ENCODE results near the gene CCDC192.

CCDC192 gene

GRCh38 chr5:127824126-127824525, 120.9 kb downstream of the CCDC192 start:
- Histone ChIP-seq H3K9ac (ENCODE audit: low read length) (no peak overlapping the region), H3K36me3 (ENCODE audit: control insufficient read depth, insufficient read depth, low read length) (no peaks in the 10 kb centered on the region), H3K27me3 (ENCODE audit: control insufficient read depth, insufficient read depth, low read length) (no peaks in the 10 kb centered on the region), H3K4me3 (ENCODE audit: low read length) (no peak overlapping the region), H3K9me3 (ENCODE audit: control insufficient read depth, low read length) (no peaks in the 10 kb centered on the region), H3K4me1 (ENCODE audit: control insufficient read depth, insufficient read depth, low read length) (peaks cover 13% of the 10 kb centered on the region)

GRCh38 chr5:127826011-127826410, 122.8 kb downstream of the CCDC192 start:
- H3K27me3 ChIP-seq (ENCODE audit: control insufficient read depth, insufficient read depth, low read length): no peaks in the 10 kb centered on the region
- peaks cover 10% of the 10 kb centered on the region for H3K4me1 ChIP-seq (ENCODE audit: control insufficient read depth, insufficient read depth, low read length)
- no peaks in the 10 kb centered on the region for H3K9me3 ChIP-seq (ENCODE audit: control insufficient read depth, low read length)

GRCh38 chr5:127827451-127827850, 124.3 kb downstream of the CCDC192 start:
- no peaks in the 10 kb centered on the region for H3K4me1 ChIP-seq (ENCODE audit: control insufficient read depth, insufficient read depth, low read length)
- H3K36me3 ChIP-seq (ENCODE audit: control insufficient read depth, insufficient read depth, low read length): no peaks in the 10 kb centered on the region
- H3K9ac ChIP-seq (ENCODE audit: low read length): no peak overlapping the region
- no peaks in the 10 kb centered on the region for H3K9me3 ChIP-seq (ENCODE audit: control insufficient read depth, low read length)
- H3K27me3 ChIP-seq (ENCODE audit: control insufficient read depth, insufficient read depth, low read length): no peaks in the 10 kb centered on the region
- H3K4me3 ChIP-seq (ENCODE audit: low read length): no peak overlapping the region

More at GRCh38 chr5:127826011-127826410, 122.8 kb downstream of the CCDC192 start:
- Histone ChIP-seq H3K4me3 (ENCODE audit: low read length) (no peak overlapping the region), H3K36me3 (ENCODE audit: control insufficient read depth, insufficient read depth, low read length) (no peaks in the 10 kb centered on the region), H3K9ac (ENCODE audit: low read length) (no peak overlapping the region)

- no peak overlapping the region for H3K4me3 ChIP-seq (ENCODE audit: low read length)
- no peaks in the 10 kb centered on the region for H3K27me3 ChIP-seq (ENCODE audit: control insufficient read depth, insufficient read depth, low read length)
- H3K9me3 ChIP-seq (ENCODE audit: control insufficient read depth, low read length): no peaks in the 10 kb centered on the region
- no peaks in the 10 kb centered on the region for H3K4me1 ChIP-seq (ENCODE audit: control insufficient read depth, insufficient read depth, low read length)
- H3K9ac ChIP-seq (ENCODE audit: low read length): no peak overlapping the region
- no peaks in the 10 kb centered on the region for H3K36me3 ChIP-seq (ENCODE audit: control insufficient read depth, insufficient read depth, low read length)
These were observed 127.0 kb downstream of the CCDC192 start for GRCh38 chr5:127830157-127830556.

- no peaks in the 10 kb centered on the region for H3K36me3 ChIP-seq (ENCODE audit: control insufficient read depth, insufficient read depth, low read length)
- no peaks in the 10 kb centered on the region for H3K4me1 ChIP-seq (ENCODE audit: control insufficient read depth, insufficient read depth, low read length)
- H3K9ac ChIP-seq (ENCODE audit: low read length): no peak overlapping the region
- no peaks in the 10 kb centered on the region for H3K27me3 ChIP-seq (ENCODE audit: control insufficient read depth, insufficient read depth, low read length)
- H3K4me3 ChIP-seq (ENCODE audit: low read length): no peak overlapping the region
- no peaks in the 10 kb centered on the region for H3K9me3 ChIP-seq (ENCODE audit: control insufficient read depth, low read length)
These were observed 127.8 kb downstream of the CCDC192 start for GRCh38 chr5:127830829-127831598.

GRCh38 chr5:127832067-127832466, 128.9 kb downstream of the CCDC192 start:
- no peaks in the 10 kb centered on the region for H3K36me3 ChIP-seq (ENCODE audit: control insufficient read depth, insufficient read depth, low read length)
- no peaks in the 10 kb centered on the region for H3K9me3 ChIP-seq (ENCODE audit: control insufficient read depth, low read length)
- H3K27me3 ChIP-seq (ENCODE audit: control insufficient read depth, insufficient read depth, low read length): no peaks in the 10 kb centered on the region
- no peak overlapping the region for H3K4me3 ChIP-seq (ENCODE audit: low read length)
- no peak overlapping the region for H3K9ac ChIP-seq (ENCODE audit: low read length)
- no peaks in the 10 kb centered on the region for H3K4me1 ChIP-seq (ENCODE audit: control insufficient read depth, insufficient read depth, low read length)

- Histone ChIP-seq H3K27me3 (ENCODE audit: control insufficient read depth, insufficient read depth, low read length) (no peaks in the 10 kb centered on the region), H3K4me1 (ENCODE audit: control insufficient read depth, insufficient read depth, low read length) (peaks cover 8% of the 10 kb centered on the region), H3K9me3 (ENCODE audit: control insufficient read depth, low read length) (no peaks in the 10 kb centered on the region), H3K4me3 (ENCODE audit: low read length) (no peak overlapping the region), H3K9ac (ENCODE audit: low read length) (no peak overlapping the region), H3K36me3 (ENCODE audit: control insufficient read depth, insufficient read depth, low read length) (no peaks in the 10 kb centered on the region)
These were observed 130.9 kb downstream of the CCDC192 start for GRCh38 chr5:127834094-127834531.

- Histone ChIP-seq H3K4me1 (ENCODE audit: control insufficient read depth, insufficient read depth, low read length) (peaks cover 9% of the 10 kb centered on the region), H3K36me3 (ENCODE audit: control insufficient read depth, insufficient read depth, low read length) (no peaks in the 10 kb centered on the region), H3K27me3 (ENCODE audit: control insufficient read depth, insufficient read depth, low read length) (no peaks in the 10 kb centered on the region), H3K9me3 (ENCODE audit: control insufficient read depth, low read length) (no peaks in the 10 kb centered on the region), H3K9ac (ENCODE audit: low read length) (no peak overlapping the region), H3K4me3 (ENCODE audit: low read length) (no peak overlapping the region)
These were observed 131.4 kb downstream of the CCDC192 start for GRCh38 chr5:127834554-127834953.

GRCh38 chr5:127838661-127839060, 135.5 kb downstream of the CCDC192 start:
- Histone ChIP-seq H3K9me3 (ENCODE audit: control insufficient read depth, low read length) (no peaks in the 10 kb centered on the region), H3K9ac (ENCODE audit: low read length) (no peak overlapping the region), H3K4me3 (ENCODE audit: low read length) (no peak overlapping the region), H3K27me3 (ENCODE audit: control insufficient read depth, insufficient read depth, low read length) (no peaks in the 10 kb centered on the region), H3K4me1 (ENCODE audit: control insufficient read depth, insufficient read depth, low read length) (peaks cover 23% of the 10 kb centered on the region), H3K36me3 (ENCODE audit: control insufficient read depth, insufficient read depth, low read length) (no peaks in the 10 kb centered on the region)

- no peak overlapping the region for H3K4me3 ChIP-seq (ENCODE audit: low read length)
- H3K9me3 ChIP-seq (ENCODE audit: control insufficient read depth, low read length): no peaks in the 10 kb centered on the region
- no peak overlapping the region for H3K9ac ChIP-seq (ENCODE audit: low read length)
- no peaks in the 10 kb centered on the region for H3K27me3 ChIP-seq (ENCODE audit: control insufficient read depth, insufficient read depth, low read length)
- H3K4me1 ChIP-seq (ENCODE audit: control insufficient read depth, insufficient read depth, low read length): peaks cover 23% of the 10 kb centered on the region
- no peaks in the 10 kb centered on the region for H3K36me3 ChIP-seq (ENCODE audit: control insufficient read depth, insufficient read depth, low read length)
These were observed 135.9 kb downstream of the CCDC192 start for GRCh38 chr5:127839072-127839471.

- H3K9ac ChIP-seq (ENCODE audit: low read length): no peak overlapping the region
- H3K4me3 ChIP-seq (ENCODE audit: low read length): no peak overlapping the region
- peaks cover 26% of the 10 kb centered on the region for H3K4me1 ChIP-seq (ENCODE audit: control insufficient read depth, insufficient read depth, low read length)
- no peaks in the 10 kb centered on the region for H3K9me3 ChIP-seq (ENCODE audit: control insufficient read depth, low read length)
- no peaks in the 10 kb centered on the region for H3K36me3 ChIP-seq (ENCODE audit: control insufficient read depth, insufficient read depth, low read length)
- no peaks in the 10 kb centered on the region for H3K27me3 ChIP-seq (ENCODE audit: control insufficient read depth, insufficient read depth, low read length)
These were observed 136.5 kb downstream of the CCDC192 start for GRCh38 chr5:127839496-127840197.

- Histone ChIP-seq H3K9ac (ENCODE audit: low read length) (no peak overlapping the region), H3K4me1 (ENCODE audit: control insufficient read depth, insufficient read depth, low read length) (peaks cover 31% of the 10 kb centered on the region), H3K4me3 (ENCODE audit: low read length) (no peak overlapping the region), H3K9me3 (ENCODE audit: control insufficient read depth, low read length) (no peaks in the 10 kb centered on the region), H3K36me3 (ENCODE audit: control insufficient read depth, insufficient read depth, low read length) (no peaks in the 10 kb centered on the region), H3K27me3 (ENCODE audit: control insufficient read depth, insufficient read depth, low read length) (no peaks in the 10 kb centered on the region)
These were observed 137.0 kb downstream of the CCDC192 start for GRCh38 chr5:127840198-127840524.
